Lower leg skin (tissue), 4 donors: Measurements from ENCODE around the gene CYFIP2. TPM values are rescaled to one million over a fixed set of nuclear protein-coding genes. Genes with fewer than 3 reads are reported as not detected.
"Not testable (repeated sequence)": the region's sequence is repeated elsewhere in the genome, so short reads cannot be mapped to it uniquely, and the experiment has no call there.

Experiments used
- DNase-seq, 2 donors: peaks; one replicate each; pipeline ENCODE4 v3.0.0-alpha.2; 2019; ENCODE audit warnings: low spot score in 2 of 2
- H3K4me3 ChIP-seq: fragments of 200-600 bp; sonication (generic); 2 replicates; pipeline ENCODE4 v1.5.1; 2017; ENCODE audit warnings: mild to moderate bottlenecking, low read depth; ENCODE audit not compliant: poor library complexity, severe bottlenecking
- CTCF ChIP-seq, 3 donors: fragments of 450-650 bp; IDR thresholded peaks; one replicate each; pipeline ENCODE4 v1.5.1; 2016; ENCODE audit warnings: antibody characterized with exemption in 3 of 3, mild to moderate bottlenecking in 3 of 3, moderate library complexity in 2 of 3
- POLR2A ChIP-seq, 2 donors: fragments of 450-650 bp; IDR thresholded peaks; one replicate each; pipeline ENCODE4 v1.6.1; 2016 to 2017; ENCODE audit warnings: antibody characterized with exemption in 2 of 2, mild to moderate bottlenecking in 1 of 2, moderate library complexity in 1 of 2
- WGBS, 2 donors: methylation state at CpG; one replicate each; pipeline ENCODE4 v1.1.5; 2018; 5-methylcytosine and 5-hydroxymethylcytosine counted together
- intact Hi-C: fragments of 100-400 bp; cut with DNase I; formaldehyde crosslinking; loops from one replicate; pipeline ENCODE4 v1.15.0; 2023; ENCODE audit warnings: low total_unique reads
- total RNA-seq, 4 donors: library from RNA; depleted of rRNA; stranded (reverse); fragments of >200 nt; gene quantifications; one replicate each; pipeline ENCODE4 v1.1.0, GENCODE V29; 2016

Gene CYFIP2
- total RNA-seq, 4 donors from 2014 or later: 3.2 to 16.2 (median 7.0) TPM

GRCh38 chr5:157236423-157236822, 29.5 kb upstream of the CYFIP2 start:
- WGBS, 2 donors: 84 to 93% methylated on average over 3 of the region's 3 CpGs
- intact Hi-C loops: no loop called here
- no peak overlapping the region for H3K4me3 ChIP-seq
- TF ChIP-seq CTCF (IDR thresholded peaks at IDR 0.05) (no peak), POLR2A (IDR thresholded peaks at IDR 0.05) (no peak)
- DNase-seq: no peak

GRCh38 chr5:157241483-157241882, 24.4 kb upstream of the CYFIP2 start:
- TF ChIP-seq CTCF (IDR thresholded peaks at IDR 0.05) (no peak), POLR2A (IDR thresholded peaks at IDR 0.05) (no peak)
- WGBS, 2 donors: 82 to 83% methylated on average over 4 of the region's 4 CpGs
- intact Hi-C loops: no loop called here
- DNase-seq: no peak
- H3K4me3 ChIP-seq: no peak overlapping the region

GRCh38 chr5:157244704-157245103, 21.2 kb upstream of the CYFIP2 start:
- DNase-seq, H3K4me3 ChIP-seq, intact Hi-C loops: not testable (repeated sequence)
- whole genome bisulfite sequencing, 2 donors: 68 to 71% methylated on average over 7 of the region's 7 CpGs

- TF ChIP-seq POLR2A (IDR thresholded peaks at IDR 0.05) (no peak), CTCF (IDR thresholded peaks at IDR 0.05) (no peak)
- H3K4me3 ChIP-seq: no peak overlapping the region
- 63% methylated on average over 4 of the region's 4 CpGs for WGBS, 2 donors
- intact Hi-C loops: no loop called here
- no peak for DNase-seq
Observed at GRCh38 chr5:157245476-157245875, 20.4 kb upstream of the CYFIP2 start.

- 87 to 95% methylated on average over 4 of the region's 4 CpGs for WGBS, 2 donors
- DNase-seq: no peak
- no peak overlapping the region for H3K4me3 ChIP-seq
- intact Hi-C loops: no loop called here
- TF ChIP-seq POLR2A (IDR thresholded peaks at IDR 0.05) (no peak), CTCF (IDR thresholded peaks at IDR 0.05) (no peak)
Observed at GRCh38 chr5:157245886-157246285, 20.0 kb upstream of the CYFIP2 start.

- intact Hi-C loops: no loop called here
- H3K4me3 ChIP-seq: no peak overlapping the region
- no peak for DNase-seq
- TF ChIP-seq CTCF (IDR thresholded peaks at IDR 0.05): no peak
- TF ChIP-seq POLR2A (IDR thresholded peaks at IDR 0.05): no peak
Observed at GRCh38 chr5:157247267-157247666, 18.7 kb upstream of the CYFIP2 start.
